Right lobe of liver (tissue), 6 donors: Measurements from ENCODE around the gene PACS2. TPM values are rescaled to one million over a fixed set of nuclear protein-coding genes. Genes with fewer than 3 reads are reported as not detected.
"Not testable (repeated sequence)": the region's sequence is repeated elsewhere in the genome, so short reads cannot be mapped to it uniquely, and the experiment has no call there.

Experiments
- ATAC-seq, 4 donors: fragments of 200-7000 bp; cut with Tn5 transposase; one replicate each; pipeline ENCODE4 v1.9.1; 2020; ENCODE audit warnings: mild to moderate bottlenecking in 4 of 4, moderate library complexity in 4 of 4
- DNase-seq, 3 donors: peaks; one replicate each; pipeline ENCODE4 v3.0.0-alpha.2; 2020
- H3K27ac ChIP-seq, 3 donors: fragments of 200-600 bp; one replicate each; pipeline ENCODE4 v1.8.0; 2022
- H3K27me3 ChIP-seq, 2 donors: fragments of 200-600 bp; one replicate each; pipeline ENCODE4 v1.8.0; 2022
- H3K36me3 ChIP-seq, 4 donors: fragments of 200-600 bp; sonication (generic) in 1 of 4; one replicate each; pipeline versions ENCODE4 v1.5.1 to v1.8.0; 2017 to 2022; ENCODE audit warnings: control low read depth in 1 of 4
- H3K4me1 ChIP-seq, 4 donors: fragments of 200-600 bp; sonication (generic) in 1 of 4; one replicate each; pipeline versions ENCODE4 v1.5.1 to v1.8.0; 2017 to 2022; ENCODE audit warnings: control low read depth in 1 of 4
- H3K4me3 ChIP-seq, 3 donors: fragments of 200-600 bp; one replicate each; pipeline ENCODE4 v1.8.0; 2022
- H3K9me3 ChIP-seq, 4 donors: fragments of 200-600 bp; sonication (generic) in 1 of 4; one replicate each; pipeline versions ENCODE4 v1.5.1 to v1.8.0; 2017 to 2022; ENCODE audit warnings: control low read depth in 1 of 4
- POLR2A ChIP-seq: fragments of 450-650 bp; IDR thresholded peaks from one replicate; pipeline ENCODE4 v1.6.1; 2017; ENCODE audit warnings: antibody characterized with exemption, mild to moderate bottlenecking
- WGBS: methylation state at CpG from one replicate; pipeline ENCODE4 v1.1.6; 2018; ENCODE audit warnings: low coverage, low lambda C conversion rate; ENCODE audit not compliant: insufficient coverage; ENCODE audit errors: missing lambda C conversion rate; 5-methylcytosine and 5-hydroxymethylcytosine counted together
- intact Hi-C, 2 donors: fragments of 100-400 bp; cut with DNase I; formaldehyde crosslinking; loops; one replicate each; pipeline versions ENCODE4 v1.11.2 to v1.14.1; 2022
- total RNA-seq, 6 experiments: library from RNA; depleted of rRNA in 2 of 6; stranded (reverse); fragments of >200 nt in 2 of 6; fragmentation: NEBNext Ultra II Directional in 3 of 6; extraction: Animal tissue kit (Norgen Biotek cat#: 25700) in 3 of 6; gene quantifications; one replicate each; pipeline versions ENCODE4 v1.1.0 to v1.2.4, GENCODE V29; 2016 to 2023
- TF ChIP-seq, protein P1 (sequence below), 4 donors: fragments of 200-600 bp in 3 of 4; fragments of 450-650 bp in 1 of 4; IDR thresholded peaks; one replicate each; pipeline versions ENCODE4 v1.5.1 to v1.8.0; 2016 to 2022; ENCODE audit warnings: antibody characterized with exemption in 4 of 4, mild to moderate bottlenecking in 2 of 4
- donor health status: DM: no; HTN: yes; CAD: no.
- donor health status: DM: no; HTN: no; CAD: no.
- donor health status: DM: no; HTN: no; CAD: no.
- donor health status: DM: no; HTN: yes; CAD: no.
- donor health status: DM: no; HTN: yes; CAD: no.

PACS2 gene
- total RNA-seq, 6 experiments from 2014 or later = 19.8 to 26.7 (median 21.5) TPM

DNA sequence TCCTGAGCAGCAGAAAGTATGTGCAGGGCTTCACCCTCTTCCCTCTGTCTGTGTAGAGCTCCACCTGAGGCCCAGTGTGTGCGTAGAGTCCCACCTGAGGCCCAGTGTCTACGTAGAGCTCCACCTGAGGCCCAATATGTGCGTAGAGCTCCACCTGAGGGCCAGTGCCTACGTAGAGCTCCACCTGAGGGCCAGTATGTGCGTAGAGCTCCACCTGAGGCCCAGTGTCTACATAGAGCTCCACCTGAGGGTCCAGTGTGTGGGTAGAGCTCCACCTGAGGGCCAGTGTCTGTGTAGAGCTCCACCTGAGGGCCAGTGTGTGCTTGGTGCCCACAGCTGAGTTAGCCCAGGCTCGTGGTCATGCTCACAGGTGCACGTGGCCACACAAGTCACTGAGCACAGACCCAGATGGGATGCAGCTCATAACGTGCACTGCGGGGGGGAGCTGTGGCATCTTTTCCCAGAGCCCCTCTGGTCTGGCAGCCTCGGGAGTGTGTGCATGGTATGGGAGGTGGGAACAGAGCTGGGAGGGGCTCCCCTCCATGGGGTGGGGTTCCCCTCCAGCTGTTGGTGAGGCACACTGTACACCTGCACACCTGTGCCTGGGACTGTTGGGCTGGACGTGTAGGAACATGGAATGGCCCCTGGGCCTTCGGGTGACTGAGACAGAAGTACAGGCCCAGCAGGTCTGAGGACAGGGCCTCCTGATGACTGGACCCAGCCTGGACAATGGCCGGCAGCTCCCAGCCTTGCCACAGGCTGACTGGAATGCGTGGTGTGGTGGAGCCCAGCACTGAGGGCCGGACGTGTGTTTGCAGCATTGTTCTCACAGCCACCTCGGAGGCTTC lies 20.1 kb downstream of the PACS2 start:
- TF ChIP-seq, protein P1, sequence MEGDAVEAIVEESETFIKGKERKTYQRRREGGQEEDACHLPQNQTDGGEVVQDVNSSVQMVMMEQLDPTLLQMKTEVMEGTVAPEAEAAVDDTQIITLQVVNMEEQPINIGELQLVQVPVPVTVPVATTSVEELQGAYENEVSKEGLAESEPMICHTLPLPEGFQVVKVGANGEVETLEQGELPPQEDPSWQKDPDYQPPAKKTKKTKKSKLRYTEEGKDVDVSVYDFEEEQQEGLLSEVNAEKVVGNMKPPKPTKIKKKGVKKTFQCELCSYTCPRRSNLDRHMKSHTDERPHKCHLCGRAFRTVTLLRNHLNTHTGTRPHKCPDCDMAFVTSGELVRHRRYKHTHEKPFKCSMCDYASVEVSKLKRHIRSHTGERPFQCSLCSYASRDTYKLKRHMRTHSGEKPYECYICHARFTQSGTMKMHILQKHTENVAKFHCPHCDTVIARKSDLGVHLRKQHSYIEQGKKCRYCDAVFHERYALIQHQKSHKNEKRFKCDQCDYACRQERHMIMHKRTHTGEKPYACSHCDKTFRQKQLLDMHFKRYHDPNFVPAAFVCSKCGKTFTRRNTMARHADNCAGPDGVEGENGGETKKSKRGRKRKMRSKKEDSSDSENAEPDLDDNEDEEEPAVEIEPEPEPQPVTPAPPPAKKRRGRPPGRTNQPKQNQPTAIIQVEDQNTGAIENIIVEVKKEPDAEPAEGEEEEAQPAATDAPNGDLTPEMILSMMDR (IDR thresholded peaks at IDR 0.05) = no peak
- no peak for TF ChIP-seq POLR2A
- Histone ChIP-seq H3K27ac (no peak overlapping the region), H3K9me3 (no peaks in the 10 kb centered on the region), H3K4me3 (no peak overlapping the region), H3K36me3 (no peaks in the 10 kb centered on the region), H3K4me1 (peaks cover 0 to 29% (median 15%) of the 10 kb centered on the region in 4 donors), H3K27me3 (no peaks in the 10 kb centered on the region)
- DNase-seq = peak in 1 of 3 donors; percentile 53
- intact Hi-C loops = no loop called here
- no peak for ATAC-seq
- 100% methylated on average over 1 of the region's 17 CpGs for WGBS

DNA sequence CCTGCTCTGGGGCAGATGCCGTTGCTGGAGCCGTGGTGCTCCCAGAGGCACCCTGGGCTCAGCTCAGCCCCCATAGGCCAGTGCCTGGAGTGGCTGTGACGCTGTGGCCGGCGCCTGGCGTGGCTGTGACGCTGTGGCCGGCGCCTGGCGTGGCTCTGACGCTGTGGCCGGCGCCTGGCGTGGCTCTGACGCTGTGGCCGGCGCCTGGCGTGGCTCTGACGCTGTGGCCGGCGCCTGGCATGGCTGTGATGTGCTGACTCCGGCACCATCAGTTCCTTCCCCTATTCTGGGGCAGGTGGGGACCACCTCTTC lies 20.6 kb downstream of the PACS2 start:
- no CpG with 5 or more reads among the region's 22 CpGs for WGBS
- intact Hi-C loops, H3K27ac ChIP-seq, H3K36me3 ChIP-seq, H3K4me3 ChIP-seq, H3K27me3 ChIP-seq, DNase-seq, H3K9me3 ChIP-seq, ATAC-seq: not testable (repeated sequence)
- peaks cover 0 to 29% (median 15%) of the 10 kb centered on the region in 4 donors for H3K4me1 ChIP-seq

DNA sequence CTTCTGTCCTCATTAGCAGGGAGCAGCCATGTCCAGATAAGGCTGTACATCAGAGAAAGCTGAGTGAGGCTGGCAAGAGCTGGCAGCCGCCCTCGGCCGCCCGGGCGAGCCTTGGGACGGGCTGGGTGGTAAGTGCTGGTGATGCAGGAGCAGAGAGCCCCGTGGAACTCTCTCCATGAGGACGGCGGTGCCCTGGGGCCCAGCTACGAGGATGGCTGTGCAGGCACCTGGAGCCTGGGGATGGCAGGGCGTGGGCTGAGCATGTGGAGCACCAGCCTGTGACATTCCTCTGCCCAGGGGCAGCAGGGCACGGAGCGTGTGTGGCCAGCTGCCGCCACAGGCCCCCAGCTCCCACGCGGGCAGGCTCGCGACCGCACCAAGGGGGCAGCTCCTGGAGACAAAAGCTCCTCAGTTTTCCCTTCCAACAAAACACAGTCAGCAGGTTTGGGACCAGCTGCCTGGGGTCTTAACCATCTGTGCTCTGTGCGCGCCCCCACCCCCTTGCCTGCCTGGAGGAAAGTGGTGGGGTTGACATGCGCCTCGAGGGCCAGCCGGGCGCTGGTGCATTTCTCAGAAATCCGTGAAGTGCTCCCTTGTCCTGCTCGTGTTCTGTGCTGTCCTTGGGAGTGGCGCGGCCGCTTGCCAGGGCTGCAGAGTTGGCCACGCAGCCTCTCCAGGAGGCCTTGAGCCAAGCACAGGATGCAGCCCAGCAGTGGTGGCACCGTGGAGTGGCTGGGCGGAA lies 21.4 kb downstream of the PACS2 start:
- ATAC-seq = peak in 3 of 4 donors; percentile 10 to 51 (median 51)
- no peaks in the 10 kb centered on the region for H3K36me3 ChIP-seq
- peak in 2 of 3 donors; percentile 64 to 66 for DNase-seq

DNA sequence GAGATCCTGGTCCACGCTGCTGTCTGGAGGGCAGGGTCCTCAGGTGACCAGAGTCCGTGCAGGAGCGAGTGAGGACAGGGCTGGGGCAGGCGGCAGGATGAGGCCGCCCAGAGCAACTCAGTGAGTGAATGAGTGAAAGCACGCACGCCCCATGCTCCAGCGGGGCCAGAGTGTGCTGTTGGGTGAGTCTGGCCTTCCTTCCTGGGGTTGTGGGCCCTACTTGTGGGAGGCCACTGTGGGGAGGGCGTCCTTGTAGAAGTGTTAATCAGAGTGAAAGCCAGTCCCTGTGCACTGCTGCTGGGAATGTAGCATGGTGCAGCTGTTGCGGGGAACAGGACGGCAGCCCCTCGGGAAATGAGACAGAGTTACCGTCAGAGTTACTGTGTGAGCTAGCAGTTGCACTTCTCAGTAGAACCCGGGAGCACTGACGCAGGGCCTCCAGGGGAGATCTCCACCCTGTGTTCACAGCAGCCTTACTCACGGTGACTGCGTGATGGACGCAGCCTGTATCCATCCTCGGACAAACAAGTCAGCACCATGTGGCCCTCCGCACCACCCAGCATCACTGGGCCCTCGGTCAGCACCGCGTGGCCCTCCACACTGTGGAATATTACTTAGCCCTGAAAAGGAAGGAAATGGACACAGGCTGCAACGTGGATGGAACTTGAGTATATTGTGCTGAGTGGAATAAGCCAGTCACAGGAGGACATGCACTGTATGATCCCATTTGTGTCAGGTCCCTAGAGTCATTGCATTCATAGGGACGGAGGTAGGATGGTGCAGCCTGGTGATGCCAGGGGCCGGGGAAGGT lies 22.1 kb downstream of the PACS2 start:
- no peak for ATAC-seq

More for the DNA sequence above, 21.4 kb downstream of the PACS2 start:
- H3K27me3 ChIP-seq = no peaks in the 10 kb centered on the region
- intact Hi-C loops = no loop called here
- no peak overlapping the region for H3K27ac ChIP-seq
- H3K4me1 ChIP-seq = peaks cover 0 to 29% (median 15%) of the 10 kb centered on the region in 4 donors
- H3K9me3 ChIP-seq = no peaks in the 10 kb centered on the region
- TF ChIP-seq POLR2A = no peak
- TF ChIP-seq, protein P1 (IDR thresholded peaks at IDR 0.05) = no peak
- 55% methylated on average over 5 of the region's 33 CpGs for WGBS
- H3K4me3 ChIP-seq = no peak overlapping the region

More for the DNA sequence above, 22.1 kb downstream of the PACS2 start:
- H3K27me3 ChIP-seq = no peaks in the 10 kb centered on the region
- TF ChIP-seq, protein P1 (IDR thresholded peaks at IDR 0.05) = no peak
- TF ChIP-seq POLR2A = no peak
- no peak overlapping the region for H3K27ac ChIP-seq
- peak in 1 of 3 donors; percentile 50 for DNase-seq
- 85% methylated on average over 11 of the region's 26 CpGs for WGBS
- H3K4me3 ChIP-seq = no peak overlapping the region
- no peaks in the 10 kb centered on the region for H3K36me3 ChIP-seq
- peaks cover 0 to 29% (median 15%) of the 10 kb centered on the region in 4 donors for H3K4me1 ChIP-seq
- intact Hi-C loops = no loop called here
- H3K9me3 ChIP-seq = no peaks in the 10 kb centered on the region
